GM18868 (cell line): ENCODE data around the gene KRTAP10-7.
"Not testable (repeated sequence)": the region's sequence is repeated elsewhere in the genome, so short reads cannot be mapped to it uniquely, and the experiment has no call there.

Experiments used
- ATAC-seq: cut with Tn5 transposase; IDR thresholded peaks from one replicate; pipeline ENCODE4 v1.9.1; 2021; ENCODE audit warnings: mild to moderate bottlenecking, moderate library complexity; ENCODE audit not compliant: unreplicated experiment

Gene KRTAP10-7

GRCh38 chr21:44609193-44609592 lies 8.8 kb downstream of the KRTAP10-7 start:
- ATAC-seq, result no peak

GRCh38 chr21:44610157-44610843 lies 9.9 kb downstream of the KRTAP10-7 start:
- not testable (repeated sequence) for ATAC-seq

- ATAC-seq, result no peak
These were observed 11.2 kb downstream of the KRTAP10-7 start for GRCh38 chr21:44611551-44611950.

GRCh38 chr21:44612029-44612486 lies 11.7 kb downstream of the KRTAP10-7 start, which contains the start of gene KRTAP10-8:
Gene KRTAP10-8 (plus strand): TSS chr21:44612079. CDS start chr21:44612101, 22 bp downstream.
- ATAC-seq, result no peak

GRCh38 chr21:44612669-44613229 lies 12.4 kb downstream of the KRTAP10-7 start:
- no peak for ATAC-seq

GRCh38 chr21:44613386-44614155 lies 13.2 kb downstream of the KRTAP10-7 start:
- no peak for ATAC-seq

GRCh38 chr21:44614161-44614631 lies 13.8 kb downstream of the KRTAP10-7 start:
- ATAC-seq, result no peak

GRCh38 chr21:44614961-44615391 lies 14.6 kb downstream of the KRTAP10-7 start:
- ATAC-seq, result no peak

GRCh38 chr21:44615466-44615865 lies 15.1 kb downstream of the KRTAP10-7 start:
- no peak for ATAC-seq

GRCh38 chr21:44615911-44616590 lies 15.7 kb downstream of the KRTAP10-7 start:
- ATAC-seq, result no peak

- no peak for ATAC-seq
These were observed 16.2 kb downstream of the KRTAP10-7 start for GRCh38 chr21:44616591-44616926.

- no peak for ATAC-seq
These were observed 16.7 kb downstream of the KRTAP10-7 start for GRCh38 chr21:44617071-44617501.

GRCh38 chr21:44618504-44618903 lies 18.1 kb downstream of the KRTAP10-7 start:
- ATAC-seq, result no peak

- ATAC-seq, result no peak
These were observed 18.5 kb downstream of the KRTAP10-7 start for GRCh38 chr21:44618909-44619308.

- no peak for ATAC-seq
These were observed 19.5 kb downstream of the KRTAP10-7 start for GRCh38 chr21:44619886-44620285.

- no peak for ATAC-seq
These were observed 23.2 kb downstream of the KRTAP10-7 start for GRCh38 chr21:44623575-44623974.

GRCh38 chr21:44625756-44626155 lies 25.4 kb downstream of the KRTAP10-7 start:
- ATAC-seq, result no peak

- no peak for ATAC-seq
These were observed 25.9 kb downstream of the KRTAP10-7 start for GRCh38 chr21:44626262-44626661.

- ATAC-seq, result no peak
These were observed 26.3 kb downstream of the KRTAP10-7 start, which contains the start of gene KRTAP10-9 for GRCh38 chr21:44626673-44627143. Gene KRTAP10-9 (plus strand): TSS chr21:44627093. CDS start chr21:44627172, 79 bp downstream.

GRCh38 chr21:44627181-44627822 lies 26.9 kb downstream of the KRTAP10-7 start:
- not testable (repeated sequence) for ATAC-seq
